Esophagus squamous epithelium (tissue), 4 donors: Measurements from ENCODE around the gene CXADR.

Experiments used
- CTCF ChIP-seq, 6 experiments: fragments of 450-650 bp in 4 of 6; fragments of 200-600 bp in 2 of 6; sonication (generic) in 2 of 6; IDR thresholded peaks; one replicate each; pipeline ENCODE4 v1.5.1; 2016 to 2019; ENCODE audit warnings: antibody characterized with exemption in 6 of 6, mild to moderate bottlenecking in 4 of 6, moderate library complexity in 4 of 6
- POLR2A ChIP-seq, 4 donors: fragments of 450-650 bp; IDR thresholded peaks; one replicate each; pipeline ENCODE4 v1.6.1; 2017; ENCODE audit warnings: antibody characterized with exemption in 4 of 4, mild to moderate bottlenecking in 4 of 4, moderate library complexity in 3 of 4

GRCh38 chr21:17611414-17612022 is 98.7 kb downstream of the CXADR start:
- TF ChIP-seq CTCF (IDR thresholded peaks at IDR 0.05): peak in 3 of 6 experiments; percentile 13 to 29 (median 18)
- TF ChIP-seq POLR2A (IDR thresholded peaks at IDR 0.05): peak in 1 of 4 donors; percentile 61
